Stimulated activated CD4-positive, alpha-beta T cell treated with anti-CD3 and anti-CD28 coated beads, TNF-alpha, amount 100 ng/mL, for 4 hours (primary cell): ENCODE results near the gene USP6NL.

Experiments used
- DNase-seq, 3 experiments: peaks; one replicate each; pipeline ENCODE4 v3.0.0-alpha.2; 2020; ENCODE audit warnings: low read depth in 3 of 3

USP6NL gene

DNA sequence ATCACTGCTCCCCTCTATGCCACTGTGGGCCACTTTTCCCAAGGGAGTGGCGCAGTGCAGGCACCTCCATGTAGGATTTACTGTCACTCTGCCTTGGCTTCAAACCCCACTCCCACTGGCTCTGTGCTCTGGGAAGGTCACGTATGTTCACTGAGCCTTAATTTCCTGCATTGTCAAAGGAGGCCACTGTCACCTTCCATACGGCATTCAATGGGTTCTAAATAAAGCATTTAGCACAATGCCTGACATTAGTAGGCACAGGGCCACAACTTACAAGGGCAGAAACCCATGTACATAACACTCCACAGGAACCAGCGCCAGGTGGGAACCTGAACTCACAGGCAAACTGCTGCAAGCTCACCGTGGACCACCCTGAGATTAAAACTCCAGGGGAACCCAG is 196.4 kb downstream of the USP6NL start:
- DNase-seq = no peak

DNA sequence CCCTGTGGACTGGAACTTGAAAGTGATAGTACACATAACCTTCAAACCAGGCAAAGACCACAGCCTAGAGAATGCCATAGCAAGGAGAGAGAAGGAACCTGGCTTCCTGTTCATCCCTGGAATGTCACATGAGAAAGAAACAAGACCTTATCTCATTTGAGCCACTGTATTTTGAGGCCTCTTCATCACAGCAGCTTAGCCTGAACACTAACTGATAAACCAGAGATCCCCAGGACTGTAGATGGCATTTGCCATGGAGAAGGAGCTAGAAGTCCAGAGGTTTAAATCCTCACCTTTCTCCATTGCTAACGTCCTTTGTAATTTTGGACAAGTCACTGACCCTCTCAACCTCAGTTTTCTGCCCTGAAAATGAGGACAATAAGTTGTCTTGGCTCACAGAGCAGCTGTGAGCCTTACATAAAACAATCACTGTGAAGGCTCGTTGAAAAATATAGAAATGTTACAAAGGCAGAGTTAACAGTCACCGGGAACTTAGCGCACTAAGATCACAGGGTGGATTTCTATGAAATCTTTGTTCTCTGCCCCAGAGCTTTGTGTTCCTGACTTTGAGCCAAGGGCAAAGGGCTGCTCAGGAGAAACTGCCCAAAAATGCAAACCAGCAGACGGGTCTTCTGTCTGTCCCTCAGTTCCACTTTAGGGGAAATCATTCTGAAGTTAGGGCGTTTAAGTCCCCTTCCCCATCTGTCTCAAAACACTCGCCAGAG is 197.0 kb downstream of the USP6NL start:
- no peak for DNase-seq

DNA sequence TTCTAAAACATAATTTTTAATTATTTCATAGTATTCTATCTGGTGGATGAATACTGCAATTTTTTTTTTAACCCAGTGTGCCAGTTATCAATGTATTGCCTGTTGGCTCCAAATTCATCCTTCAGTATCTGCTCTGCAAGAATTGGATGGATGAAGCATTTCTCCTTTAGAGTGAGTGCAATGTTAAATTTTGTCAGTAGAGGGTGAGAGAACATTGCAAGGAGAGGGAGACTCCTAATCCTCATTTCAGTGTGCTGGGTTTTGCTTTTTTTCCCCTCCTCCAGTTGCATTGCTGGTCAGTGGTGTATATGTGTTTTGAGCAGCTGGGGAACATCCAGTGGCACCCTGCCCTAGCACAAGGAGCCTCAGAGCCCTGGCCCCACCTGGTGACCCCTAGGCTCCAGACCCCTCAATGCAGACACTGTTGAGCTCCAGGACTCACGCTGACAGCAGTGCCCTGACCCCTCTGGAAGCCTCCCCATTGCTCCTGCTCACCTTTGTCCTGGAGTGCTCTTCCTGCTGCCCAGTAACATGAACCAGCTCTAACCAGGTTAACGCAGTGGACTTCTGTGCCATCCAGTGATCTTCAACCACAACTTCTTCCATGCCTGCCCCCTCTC is 199.4 kb downstream of the USP6NL start:
- no peak for DNase-seq

DNA sequence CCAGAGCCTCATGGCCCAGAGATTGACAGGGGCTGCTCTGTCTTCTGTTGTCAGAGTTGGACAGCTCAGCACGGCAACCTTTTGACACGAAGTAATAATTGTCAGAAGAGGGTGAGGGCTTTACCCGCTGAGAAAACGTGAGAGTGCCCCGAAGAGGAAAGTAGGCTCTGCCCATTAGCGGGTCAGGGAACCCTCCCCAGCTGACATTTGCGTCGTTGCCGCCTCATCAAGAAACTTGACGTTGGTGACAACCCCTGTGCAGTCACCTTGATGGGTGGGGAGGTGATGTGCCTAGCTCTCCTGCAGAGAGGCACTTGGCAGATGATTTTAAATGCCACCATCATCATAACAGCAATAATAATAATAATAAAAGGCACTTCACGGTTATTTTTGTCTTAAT is 202.1 kb downstream of the USP6NL start:
- no peak for DNase-seq

DNA sequence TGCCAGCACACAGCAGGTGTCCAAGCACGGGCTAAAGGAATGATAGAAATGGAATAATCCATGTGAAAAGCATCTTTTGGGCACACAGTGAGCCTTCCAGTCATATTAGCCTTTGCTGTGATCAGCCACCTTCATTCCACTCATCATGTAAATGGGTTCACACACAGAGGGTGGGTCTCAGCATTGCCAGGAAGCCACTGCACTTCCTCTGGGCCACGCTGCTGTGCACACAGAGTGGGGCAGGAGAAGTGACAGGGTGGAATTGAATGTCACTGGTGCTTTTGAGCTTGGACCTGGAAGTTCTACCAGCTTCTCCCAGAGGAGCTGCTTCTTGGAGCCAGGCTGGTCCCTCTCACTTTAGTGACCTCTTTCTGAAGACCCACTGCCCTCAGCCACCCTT is 203.5 kb downstream of the USP6NL start:
- DNase-seq = no peak

DNA sequence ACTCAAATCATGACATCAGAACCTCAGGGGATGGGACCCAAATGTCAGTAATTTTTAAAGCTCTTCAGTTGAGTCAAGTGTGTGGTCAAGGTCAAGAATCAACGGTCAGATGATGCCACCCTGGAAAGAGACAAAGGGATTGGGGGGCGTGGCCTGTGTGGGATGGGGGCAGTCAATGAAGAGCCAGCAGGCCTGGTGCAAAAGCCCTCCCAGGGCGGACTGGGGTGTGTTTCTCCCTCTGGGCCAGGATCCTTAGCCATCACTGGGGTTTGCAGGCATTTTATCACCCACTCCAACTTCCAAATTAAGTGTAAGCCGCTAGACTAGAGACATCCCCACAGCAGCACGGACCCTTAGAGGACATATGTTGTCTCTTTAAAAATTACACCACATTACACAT is 204.7 kb downstream of the USP6NL start:
- DNase-seq = no peak

DNA sequence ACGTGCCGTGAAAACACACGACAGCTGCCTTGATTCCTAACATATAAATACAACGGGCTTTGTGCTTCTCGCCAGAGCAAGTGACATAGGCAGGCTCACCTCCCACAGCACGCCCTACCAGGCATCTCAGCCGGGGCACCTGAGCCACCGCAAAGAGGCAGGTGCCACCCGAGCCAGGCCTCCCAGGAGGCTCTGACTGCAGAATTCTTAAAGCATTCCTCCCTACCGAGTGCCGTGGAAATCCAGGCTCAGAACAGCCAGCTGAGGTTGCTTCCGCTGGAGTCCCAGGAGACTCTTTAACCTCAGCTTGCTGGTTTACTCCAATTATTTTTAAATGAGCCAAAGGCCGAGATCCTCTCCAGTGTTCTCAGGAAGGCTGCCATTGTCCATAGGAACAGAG is 206.5 kb downstream of the USP6NL start:
- no peak for DNase-seq
